Eye (tissue), 1 donor: Measurements from ENCODE around the gene OR2T35.
"Not testable (repeated sequence)": the region's sequence is repeated elsewhere in the genome, so short reads cannot be mapped to it uniquely, and the experiment has no call there.

ENCODE experiments used
- DNase-seq: peaks from one replicate; pipeline ENCODE4 v3.0.0-alpha.2; 2015

Gene OR2T35, protein sequence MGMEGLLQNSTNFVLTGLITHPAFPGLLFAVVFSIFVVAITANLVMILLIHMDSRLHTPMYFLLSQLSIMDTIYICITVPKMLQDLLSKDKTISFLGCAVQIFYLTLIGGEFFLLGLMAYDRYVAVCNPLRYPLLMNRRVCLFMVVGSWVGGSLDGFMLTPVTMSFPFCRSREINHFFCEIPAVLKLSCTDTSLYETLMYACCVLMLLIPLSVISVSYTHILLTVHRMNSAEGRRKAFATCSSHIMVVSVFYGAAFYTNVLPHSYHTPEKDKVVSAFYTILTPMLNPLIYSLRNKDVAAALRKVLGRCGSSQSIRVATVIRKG

DNA sequence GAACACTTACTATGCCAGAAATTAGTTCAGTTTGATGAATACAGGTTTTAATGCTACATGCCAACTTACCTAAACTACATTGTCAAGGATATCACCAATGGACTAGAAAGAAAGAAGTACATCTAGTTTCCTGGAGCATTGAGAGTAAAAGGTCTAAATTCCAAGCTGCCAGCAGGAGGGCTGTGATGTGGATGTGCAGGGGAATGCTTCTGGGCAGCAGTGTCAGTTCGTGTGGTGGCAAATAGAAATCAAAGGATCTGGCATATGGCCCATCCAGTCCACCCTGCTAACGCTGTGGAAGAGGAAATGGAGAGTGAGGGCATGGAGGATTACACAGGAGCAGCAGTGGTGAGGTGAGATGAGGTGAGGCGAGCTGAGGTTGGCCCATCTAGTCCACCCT is at the start of gene OR2T35:
OR2T35 (minus strand) TSS at position 101 of the 400 bp plus-strand sequence. CDS start 6,020 bp downstream, outside the sequence.
- DNase-seq, result not testable (repeated sequence)

DNA sequence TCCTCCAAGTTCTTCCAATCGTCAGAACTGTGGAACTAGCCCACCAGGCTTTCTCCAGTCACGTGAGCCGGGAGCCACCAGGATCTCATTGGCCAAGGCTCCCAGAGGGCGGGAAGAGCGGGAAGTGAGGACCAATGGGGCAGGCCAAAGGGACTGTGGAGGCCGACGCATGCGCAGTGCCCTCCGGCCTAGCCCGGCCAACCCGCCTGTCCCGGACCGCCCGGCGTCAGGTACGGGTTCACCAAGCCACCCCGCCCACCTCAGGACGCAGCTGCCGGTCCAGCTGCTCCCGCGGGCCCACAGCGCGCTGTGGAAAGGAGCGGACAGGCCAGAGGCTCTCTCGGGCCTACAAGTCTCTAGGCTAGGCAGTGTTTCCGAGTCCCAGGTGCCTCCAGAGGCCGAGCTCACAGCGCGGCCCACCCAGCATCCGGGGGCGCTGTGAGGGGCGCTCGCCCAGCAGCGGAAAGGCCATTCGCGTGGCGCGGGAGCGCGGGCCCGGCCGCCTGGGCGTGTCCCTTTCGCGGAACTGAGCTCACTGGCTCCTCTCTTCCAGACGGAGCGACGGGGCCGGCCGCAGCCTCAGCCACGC is 46.6 kb upstream of the OR2T35 start:
- DNase-seq, result no peak

DNA sequence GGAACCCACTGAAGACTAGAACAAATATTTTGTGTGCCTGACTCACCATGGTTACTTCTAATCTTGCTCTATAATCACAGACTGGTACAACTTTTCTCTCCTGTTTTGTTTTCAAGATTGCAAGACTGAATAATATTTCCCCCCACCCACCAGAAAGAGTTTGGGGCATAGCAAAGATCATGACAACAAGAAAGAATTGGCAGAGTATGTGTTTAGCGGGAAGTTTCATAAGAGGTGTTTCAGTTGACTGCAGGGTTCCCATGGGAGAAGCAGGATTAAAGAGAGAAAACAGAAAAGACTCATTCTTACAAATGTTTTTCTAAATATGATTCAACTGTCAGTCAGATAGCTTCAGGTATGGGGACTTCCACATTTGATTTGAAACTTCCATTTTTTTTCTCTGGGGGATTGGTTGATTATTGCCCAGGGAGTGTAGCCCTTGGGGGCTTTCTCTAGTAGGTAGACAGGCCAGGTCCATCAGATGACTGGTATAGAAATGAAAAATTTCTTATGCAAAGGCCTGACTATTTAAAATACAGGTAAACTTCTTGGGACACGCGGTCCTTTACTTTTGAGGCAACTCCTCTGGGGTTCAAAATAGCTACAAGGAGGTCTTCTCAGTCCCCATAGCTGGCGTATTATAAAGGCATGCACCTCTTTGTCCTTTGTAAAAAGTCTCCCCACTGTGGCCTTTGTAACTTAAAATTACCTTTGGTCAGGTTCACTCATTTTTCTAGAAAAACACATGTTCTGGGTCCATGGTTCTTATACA is 43.6 kb upstream of the OR2T35 start:
- DNase-seq, result no peak

DNA sequence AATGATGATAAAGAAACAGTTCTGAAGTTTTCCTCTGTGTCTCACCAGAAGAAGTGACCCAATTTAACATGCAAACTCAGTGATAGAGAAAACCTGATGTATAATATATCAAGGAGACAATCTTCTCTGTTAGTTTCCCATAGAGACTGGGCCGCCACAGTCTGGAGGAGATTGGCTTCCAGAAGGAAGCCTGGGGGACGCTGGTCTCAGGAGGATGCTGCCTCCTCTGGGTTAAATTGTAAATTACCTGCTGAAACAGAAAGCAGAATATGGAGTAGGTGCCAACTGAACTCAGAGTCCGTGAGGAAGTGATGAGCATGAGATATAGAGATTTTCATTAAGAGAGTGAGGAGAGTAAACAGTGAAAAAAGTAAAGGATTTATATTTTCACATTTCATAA is 41.7 kb upstream of the OR2T35 start:
- no peak for DNase-seq

DNA sequence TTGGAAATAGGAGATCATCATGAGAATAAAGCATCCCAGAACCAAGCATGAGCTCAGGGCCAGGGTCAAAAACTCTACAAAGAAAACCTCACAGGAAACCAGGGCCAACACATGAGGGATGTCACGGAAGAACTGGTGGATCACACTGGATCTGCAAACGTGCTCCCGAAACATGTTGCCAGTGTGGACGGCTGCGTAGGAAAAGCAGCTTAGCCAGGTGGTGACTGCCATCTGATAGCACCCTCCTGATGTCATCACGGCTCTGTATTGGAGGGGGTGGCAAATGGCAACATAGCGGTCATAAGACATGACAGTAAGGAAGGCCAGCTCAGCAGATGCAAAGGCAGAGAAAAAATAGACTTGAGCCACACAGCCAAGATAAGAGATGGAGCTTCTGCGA is 36.6 kb upstream of the OR2T35 start:
- DNase-seq, result no peak

DNA sequence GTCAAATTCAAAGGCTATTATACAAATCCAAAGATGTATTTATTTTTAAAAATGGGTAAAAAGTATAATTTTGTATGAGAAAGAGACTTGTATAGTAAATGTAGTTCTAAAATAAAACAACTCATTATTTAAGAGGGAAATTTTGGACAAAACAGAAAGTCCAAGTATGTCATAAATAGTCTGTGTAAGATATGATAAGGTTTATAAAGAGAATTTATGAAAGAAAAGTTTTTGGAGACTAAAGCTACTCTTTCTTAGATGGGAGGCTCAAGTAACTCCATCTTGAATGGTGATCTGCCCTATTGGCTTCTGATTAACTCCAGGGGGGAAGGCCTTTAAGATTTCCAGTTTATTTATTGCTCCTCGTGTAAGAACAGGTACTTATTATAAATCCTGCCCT is 24.9 kb upstream of the OR2T35 start:
- no peak for DNase-seq

DNA sequence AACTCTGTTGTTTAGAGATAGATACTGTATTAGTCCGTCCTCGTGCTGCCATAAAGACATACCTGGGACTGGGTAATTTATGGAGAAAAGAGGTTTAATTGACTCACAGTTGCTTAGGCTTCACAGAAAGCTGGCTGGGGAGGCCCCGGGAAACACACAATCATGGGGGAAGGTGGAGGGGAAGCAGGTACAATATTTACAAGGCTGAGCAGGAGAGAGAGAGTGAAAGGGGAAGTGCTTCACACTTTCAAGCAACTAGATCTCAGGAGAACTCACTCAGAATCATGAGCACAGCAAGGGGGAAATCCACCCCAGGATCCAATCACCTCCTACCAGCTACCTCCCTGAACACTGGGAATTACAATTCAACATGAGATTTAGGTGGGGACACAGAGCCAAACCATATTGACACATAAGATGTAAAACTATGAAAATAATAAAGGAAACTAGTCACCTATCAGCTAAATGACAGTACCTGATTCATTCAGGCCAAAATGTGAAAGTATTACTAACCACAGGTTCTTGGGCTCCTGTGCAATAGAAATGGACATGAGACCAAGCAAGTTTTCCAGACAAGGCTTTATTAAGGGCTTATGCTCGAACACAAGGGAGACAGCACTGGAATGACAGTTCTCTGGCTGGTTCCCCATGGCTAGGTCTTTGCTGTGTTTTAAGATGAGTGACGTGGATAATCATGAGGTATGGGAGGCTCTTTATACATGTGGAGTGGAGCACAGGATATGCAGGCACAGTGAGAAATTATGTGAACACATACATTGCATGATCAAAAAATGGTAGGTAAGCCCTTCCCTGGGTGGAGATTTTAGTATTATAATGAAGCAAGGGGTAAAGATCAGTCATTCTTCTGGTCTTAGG is 18.6 kb upstream of the OR2T35 start:
- not testable (repeated sequence) for DNase-seq

DNA sequence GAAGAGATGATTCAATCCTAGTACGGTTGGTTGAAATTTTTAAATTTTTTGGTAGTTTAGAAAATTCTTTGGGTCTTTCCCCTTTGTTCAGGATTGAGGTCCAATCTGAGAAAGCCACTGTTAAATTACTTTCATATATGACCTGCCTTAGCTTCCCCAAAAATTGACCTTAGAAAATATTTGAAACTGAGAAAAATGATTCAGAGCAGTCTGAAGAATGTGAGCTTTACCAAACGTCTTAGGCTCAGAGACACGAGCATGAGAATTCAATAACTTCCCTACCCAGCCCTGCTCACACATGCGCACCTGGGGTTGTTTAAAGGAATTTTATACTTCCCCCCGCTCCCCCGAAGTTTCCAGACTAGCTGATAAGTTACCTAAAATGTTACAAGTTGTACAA is 11.7 kb upstream of the OR2T35 start:
- DNase-seq, result not testable (repeated sequence)

DNA sequence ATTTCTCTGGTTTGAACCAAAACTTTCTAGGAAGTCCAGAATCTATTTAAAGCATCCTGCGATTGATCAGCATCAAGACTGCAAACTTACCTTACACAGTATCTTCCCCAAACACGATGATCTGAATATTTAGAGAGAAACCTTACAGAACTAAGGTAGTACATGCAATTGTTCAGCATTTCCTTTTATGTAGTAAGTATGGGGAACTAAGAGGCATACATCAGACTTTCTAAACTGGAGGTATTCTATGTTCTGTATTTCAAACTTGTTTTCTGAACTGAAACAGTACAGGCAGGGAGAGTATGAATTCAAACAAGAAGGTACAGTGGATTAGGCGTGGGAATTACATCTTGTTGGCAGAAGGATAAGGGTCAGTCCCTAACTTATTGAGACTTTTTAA is 10.3 kb upstream of the OR2T35 start, which contains the start of gene OR2T27:
OR2T27 (minus strand) TSS at position 175 of the 400 bp plus-strand sequence. CDS start 4,644 bp downstream, outside the sequence.
- not testable (repeated sequence) for DNase-seq

DNA sequence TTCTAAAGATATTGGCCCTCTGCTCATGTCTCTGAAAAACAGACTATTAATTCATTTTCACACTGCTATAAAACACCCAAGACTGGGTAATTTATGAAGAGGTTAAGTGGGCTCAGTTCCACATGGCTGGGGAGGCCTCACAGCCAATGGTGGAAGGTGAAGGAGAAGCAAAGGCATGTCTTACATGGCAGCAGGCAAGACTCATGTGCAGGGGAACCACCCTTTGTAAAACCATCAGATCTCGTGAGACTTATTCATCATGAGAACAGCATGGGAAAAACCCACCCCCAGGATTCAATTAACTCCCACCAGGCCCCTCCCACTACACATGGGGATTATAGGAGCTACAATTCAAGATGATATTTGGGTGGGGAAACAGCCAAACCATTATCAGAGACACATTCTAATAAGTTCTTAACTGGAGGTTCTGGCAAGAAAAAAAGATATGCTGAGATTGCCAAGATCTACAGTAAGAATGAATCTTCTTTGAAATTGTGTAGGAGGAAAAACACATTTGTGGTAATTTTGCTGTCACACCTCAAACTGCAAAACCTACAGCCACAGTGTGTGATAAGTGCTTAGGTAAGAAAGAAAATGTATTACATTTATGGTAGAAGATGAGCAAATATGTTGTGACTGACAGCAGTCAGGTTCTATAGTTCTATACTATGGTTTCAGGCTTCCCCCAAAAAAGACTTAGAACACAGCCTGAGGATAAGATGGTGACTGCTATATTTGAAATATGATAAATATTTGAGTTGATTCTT is 3.9 kb upstream of the OR2T35 start:
- DNase-seq, result not testable (repeated sequence)

DNA sequence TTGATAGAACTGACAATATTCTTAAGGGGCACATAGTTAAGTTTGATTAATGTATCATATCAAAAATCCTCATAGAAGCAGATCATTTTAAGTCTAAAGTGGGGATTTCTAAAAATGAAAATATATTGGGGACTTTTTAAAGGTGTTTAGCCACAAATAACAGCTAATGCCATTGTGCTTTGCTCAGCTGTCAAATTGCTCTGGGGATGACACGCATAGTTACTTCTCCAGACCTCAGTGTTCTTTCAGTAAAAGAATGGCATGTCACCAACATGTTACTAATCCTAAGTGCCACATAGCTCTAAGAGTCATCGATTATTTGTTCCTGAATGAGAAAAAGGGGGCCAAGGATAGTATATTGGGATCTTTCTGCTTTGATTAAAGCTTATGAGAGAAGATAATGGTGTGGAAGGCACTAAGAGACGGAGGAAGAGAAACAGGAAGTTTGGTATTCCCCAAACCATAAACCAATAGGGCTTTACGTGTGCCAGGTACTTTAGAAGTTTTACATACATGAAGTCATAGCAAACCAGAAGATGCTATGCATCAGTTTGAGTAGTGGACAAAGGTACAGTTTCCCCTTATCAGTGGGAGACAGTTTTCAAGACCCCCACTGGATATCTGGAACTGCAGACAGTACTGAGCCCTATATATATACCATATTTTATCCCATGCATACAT is 2.0 kb downstream of the OR2T35 start:
- DNase-seq, result not testable (repeated sequence)

DNA sequence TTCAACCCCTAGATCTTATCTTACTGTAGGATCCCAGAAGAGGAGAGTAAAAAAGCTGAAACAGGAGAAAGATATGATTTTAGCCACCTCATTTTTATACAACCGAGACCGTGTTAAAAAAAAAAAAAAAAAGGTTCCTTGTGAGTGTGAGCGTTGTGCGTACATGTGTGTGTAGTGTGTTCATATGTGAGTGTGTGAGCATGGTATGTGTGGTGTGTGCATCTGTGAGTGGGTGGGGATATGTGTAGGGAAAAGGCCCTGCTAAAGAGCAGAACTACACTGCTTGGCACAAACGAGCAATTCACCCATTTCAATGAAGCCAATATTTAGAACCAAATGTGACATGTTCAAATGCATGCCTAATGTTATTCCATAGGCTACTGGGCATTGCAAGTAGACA is 3.5 kb downstream of the OR2T35 start:
- not testable (repeated sequence) for DNase-seq

DNA sequence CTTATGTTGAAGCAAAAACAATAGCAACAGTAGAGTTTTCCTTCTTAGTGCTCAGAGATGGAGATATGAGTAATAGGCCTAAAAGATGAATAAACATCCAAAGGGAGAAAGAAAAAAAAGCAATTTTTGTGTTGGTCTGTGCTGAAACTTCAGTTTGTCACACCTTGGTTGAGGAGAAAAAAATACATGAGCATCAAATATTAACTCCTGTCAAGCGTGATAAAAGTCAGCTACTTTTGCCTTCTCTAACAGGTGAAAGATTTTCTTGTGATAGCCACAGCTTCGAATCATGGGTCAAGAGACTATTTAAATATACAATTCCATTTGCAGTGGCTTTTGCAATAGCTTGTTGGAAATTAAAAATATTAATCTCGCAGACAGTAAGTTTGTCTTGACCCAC is 4.2 kb downstream of the OR2T35 start:
- DNase-seq, result not testable (repeated sequence)

DNA sequence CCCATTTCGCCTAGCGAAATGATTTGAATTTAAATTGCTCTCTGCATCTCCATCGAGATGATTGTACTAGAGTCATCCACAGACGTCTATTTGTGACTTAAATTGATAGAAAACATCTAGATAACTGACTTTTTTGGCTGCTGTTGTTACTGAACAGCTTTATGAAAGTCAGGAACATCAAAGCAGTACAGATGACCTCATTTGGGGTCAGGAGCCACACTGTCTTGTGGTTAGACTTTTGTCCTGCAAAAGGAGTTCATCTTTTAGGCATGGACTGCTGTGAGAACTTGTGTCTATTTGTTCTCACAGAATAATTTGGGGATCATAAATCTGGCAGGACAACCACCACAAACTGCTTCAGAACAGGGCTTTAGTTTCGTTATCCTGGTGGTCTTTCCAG is 5.4 kb downstream of the OR2T35 start:
- not testable (repeated sequence) for DNase-seq

DNA sequence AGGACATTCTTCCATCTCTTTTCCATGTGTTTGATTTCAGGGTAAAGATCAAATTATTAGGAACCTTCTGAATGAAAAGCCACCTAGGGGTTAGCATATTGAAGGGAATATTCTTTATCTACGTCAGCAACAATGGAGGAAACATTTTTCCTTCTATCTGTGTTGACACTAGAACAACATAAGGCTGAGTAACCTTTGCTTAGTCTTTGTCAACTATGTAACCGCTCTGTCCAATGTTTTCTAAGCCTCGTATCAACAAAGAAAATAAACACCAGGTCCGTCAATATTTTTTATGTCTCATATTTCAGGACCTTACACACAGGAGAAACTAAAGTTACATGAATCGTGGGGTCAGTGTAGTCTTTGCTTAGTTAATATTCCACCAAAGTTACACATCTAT is 8.5 kb downstream of the OR2T35 start:
- DNase-seq, result not testable (repeated sequence)

DNA sequence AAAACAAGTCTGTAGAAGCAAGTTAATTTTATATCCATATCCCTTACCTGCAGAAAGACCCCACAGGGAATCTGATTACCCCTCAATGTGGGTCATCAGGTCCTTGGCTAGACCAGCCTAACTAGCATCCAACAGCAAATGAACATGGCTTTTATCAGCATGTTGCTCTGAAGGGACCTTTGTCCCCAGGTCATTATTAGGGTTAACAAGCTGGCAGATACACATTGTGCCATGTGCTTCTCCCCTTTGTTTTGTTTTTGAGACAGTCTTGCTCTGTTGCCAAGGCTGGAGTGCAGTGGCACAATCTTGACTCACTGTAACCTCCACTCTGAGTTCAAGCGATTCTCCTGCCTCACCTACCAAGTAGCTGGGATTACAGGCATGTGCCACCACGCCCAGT is 10.1 kb downstream of the OR2T35 start, which contains the start of gene OR2T11:
OR2T11 (minus strand) TSS at position 101 of the 400 bp plus-strand sequence. CDS start 7,963 bp downstream, outside the sequence.
- DNase-seq, result not testable (repeated sequence)

DNA sequence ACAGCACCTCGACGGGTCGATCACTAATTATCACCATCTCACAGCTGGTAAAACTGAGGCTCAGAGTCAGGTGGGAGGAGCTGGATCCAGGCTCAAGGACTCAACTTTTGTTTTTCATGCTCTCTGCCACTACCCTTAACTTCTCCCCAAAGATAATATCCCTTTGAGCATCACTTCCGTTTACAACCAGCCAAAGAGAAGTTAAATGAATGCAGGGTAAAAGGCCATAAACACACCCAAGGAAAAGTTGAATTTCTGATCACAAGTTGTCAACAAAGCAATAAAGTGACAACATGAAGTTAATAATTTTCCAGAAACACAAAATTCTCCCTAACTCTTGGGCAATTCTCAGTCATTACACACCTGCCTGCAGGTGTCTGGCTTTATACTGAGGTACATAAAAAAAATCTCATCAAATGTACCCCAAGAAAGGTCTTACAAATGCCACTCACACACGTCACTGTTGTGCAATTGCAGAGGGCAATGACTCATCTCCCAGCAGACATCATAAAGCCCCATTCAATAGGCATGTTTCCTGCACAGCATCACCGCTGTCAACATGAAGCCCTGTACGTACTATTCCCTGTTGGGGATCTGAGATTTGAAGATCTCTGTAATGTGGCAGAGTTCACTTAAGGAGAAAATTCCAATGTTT is 13.6 kb downstream of the OR2T35 start:
- no peak for DNase-seq

DNA sequence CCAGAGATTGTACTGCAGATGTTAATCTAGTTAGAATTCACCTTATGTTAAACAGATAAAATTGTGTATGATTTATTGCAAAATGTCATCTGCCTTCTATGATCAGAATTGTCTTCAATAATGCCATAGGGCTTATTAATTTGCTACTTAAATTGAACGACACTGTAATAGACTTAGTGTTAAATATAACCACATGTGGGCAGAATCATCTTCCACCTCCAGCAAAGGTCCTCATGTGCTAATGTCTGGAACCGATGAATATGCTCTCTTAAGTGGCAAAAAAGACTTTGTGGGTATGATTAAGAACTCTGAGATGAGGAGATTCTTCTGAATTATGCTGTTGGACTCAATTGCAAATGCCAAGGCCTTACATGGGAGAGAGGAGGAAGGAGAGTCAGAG is 14.5 kb downstream of the OR2T35 start:
- DNase-seq, result no peak

DNA sequence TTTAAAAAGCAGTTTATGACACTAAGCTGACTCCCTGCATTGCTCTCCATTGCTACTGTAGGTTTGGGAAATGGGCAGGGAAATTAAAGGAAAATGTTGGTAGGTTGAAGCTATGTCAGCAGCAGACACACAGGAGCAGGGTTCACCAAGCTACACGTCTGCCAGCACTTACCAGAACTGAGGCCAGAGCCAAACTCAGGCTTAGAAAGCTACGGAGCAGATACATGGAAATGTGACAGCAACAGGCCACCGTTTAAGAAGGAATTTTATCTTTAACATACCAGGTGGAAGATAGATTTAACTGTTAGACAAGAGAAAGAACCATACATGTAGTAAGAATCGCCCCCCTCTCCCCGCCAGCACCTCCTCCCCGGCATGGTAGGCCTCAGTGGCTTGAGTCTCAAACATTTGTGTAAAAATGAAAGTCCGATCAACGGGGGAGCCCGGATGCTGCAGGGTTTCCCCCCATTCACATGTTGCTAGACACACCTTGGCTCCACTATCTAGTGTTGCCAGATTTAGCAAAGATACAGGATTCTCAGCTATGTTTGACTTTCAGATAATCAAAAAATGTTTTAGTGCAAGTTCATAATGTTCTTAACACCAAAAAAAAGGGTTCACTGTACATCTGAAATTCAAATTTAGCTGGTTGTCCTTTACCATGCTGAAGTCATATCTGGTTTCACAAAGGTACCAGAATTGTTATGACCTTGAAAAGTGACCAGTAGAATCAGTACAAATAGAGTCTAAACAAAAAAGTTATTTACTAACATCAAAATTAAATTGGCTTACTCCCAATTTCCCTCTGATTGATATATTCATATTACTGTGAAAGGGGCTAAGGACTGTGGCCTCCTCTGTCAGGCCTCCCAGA is 16.9 kb downstream of the OR2T35 start:
- no peak for DNase-seq
